Endothelial cell of umbilical vein (primary cell): ENCODE measurements around the gene CARMIL3. TPM values are rescaled to one million over a fixed set of nuclear protein-coding genes. Genes with fewer than 3 reads are reported as not detected.

ENCODE experiments used
- BruUV-seq: library from RNA; stranded (reverse); fragments of 400-500 nt; replicated peaks from 2 replicates; lab custom pipeline; 2021; lab: Mats Ljungman, UMichigan
- CTCF ChIA-PET: fragments of 300-600, 350-600 bp; sonication (Branson Sonifier 250); formaldehyde crosslinking; loops from one replicate; lab custom pipeline; 2021; ENCODE audit warnings: antibody characterized with exemption, inconsistent platforms; lab: Charles Lee
- POLR2A ChIA-PET: fragments of 300-600, 350-600 bp; sonication (Branson Sonifier 250); formaldehyde crosslinking; loops from one replicate; lab custom pipeline; 2021; ENCODE audit warnings: antibody characterized with exemption, inconsistent platforms; lab: Charles Lee
- DNase-seq: peaks from one replicate; pipeline ENCODE4 v3.0.0-alpha.2; 2011; ENCODE audit warnings: low read depth, low spot score
- FAIRE-seq: peaks from 2 replicates; lab custom pipeline; 2011; peaks lifted over from hg19 to GRCh38; lab: Jason Lieb, UNC
- H2AFZ ChIP-seq: 2 replicates; pipeline ENCODE4 v1.6.0; 2012; ENCODE audit warnings: low read depth, low read length, control low read depth, inconsistent platforms
- H3K27ac ChIP-seq: 2 replicates; pipeline ENCODE4 v1.5.1; 2011; ENCODE audit warnings: low read depth, mild to moderate bottlenecking, control low read depth, low read length, moderate library complexity; ENCODE audit not compliant: insufficient read depth
- H3K27me3 ChIP-seq, 2 experiments: 2 replicates each; pipeline versions ENCODE4 v1.6.0 to v1.6.1; 2011; ENCODE audit warnings: low read length in 2 of 2, mixed read lengths in 1 of 2; ENCODE audit not compliant: control insufficient read depth in 2 of 2, insufficient read depth in 2 of 2
- H3K36me3 ChIP-seq, 2 experiments: 2 replicates in 1 of 2; 3 replicates in 1 of 2; pipeline ENCODE4 v1.5.1; 2011; ENCODE audit warnings: low read length in 2 of 2, mild to moderate bottlenecking in 1 of 2, moderate library complexity in 1 of 2; ENCODE audit not compliant: control insufficient read depth in 2 of 2, insufficient read depth in 2 of 2; ENCODE audit errors: extremely low read depth in 1 of 2
- H3K4me1 ChIP-seq: 3 replicates; pipeline ENCODE4 v1.5.1; 2011; ENCODE audit warnings: mild to moderate bottlenecking, low read length; ENCODE audit not compliant: control insufficient read depth, insufficient read depth; ENCODE audit errors: extremely low read depth
- H3K4me2 ChIP-seq: 2 replicates; pipeline ENCODE4 v1.6.1; 2011; ENCODE audit warnings: low read length, control low read depth, mixed read lengths; ENCODE audit not compliant: insufficient read depth
- H3K4me3 ChIP-seq, 3 experiments: fragments of 200-600 bp in 1 of 3; sonication (generic), shearing (Covaris generic) in 1 of 3; replicated peaks in 1 of 3; 2 replicates each; pipeline ENCODE4 v1.5.1; 2011 to 2016; ENCODE audit warnings: control low read depth in 3 of 3, low read length in 3 of 3, mild to moderate bottlenecking in 2 of 3, inconsistent platforms in 1 of 3, low read depth in 1 of 3, moderate library complexity in 1 of 3; ENCODE audit not compliant: insufficient read depth in 1 of 3
- H3K79me2 ChIP-seq: 2 replicates; pipeline ENCODE4 v1.6.0; 2012; ENCODE audit warnings: low read length, inconsistent platforms; ENCODE audit not compliant: control insufficient read depth, insufficient read depth
- H3K9ac ChIP-seq: replicated peaks from 2 replicates; pipeline ENCODE3; 2011; ENCODE audit warnings: low read length, control low read depth; ENCODE audit not compliant: insufficient read depth; ENCODE audit errors: extremely low read depth
- H3K9me1 ChIP-seq: replicated peaks from 3 replicates; pipeline ENCODE4 v1.6.0; 2011; ENCODE audit warnings: mild to moderate bottlenecking, low read length; ENCODE audit not compliant: control insufficient read depth, insufficient read depth; ENCODE audit errors: extremely low read depth
- H3K9me3 ChIP-seq: replicated peaks from 2 replicates; pipeline ENCODE4 v1.5.1; 2012; ENCODE audit warnings: low read length, inconsistent platforms; ENCODE audit not compliant: control insufficient read depth, insufficient read depth
- H4K20me1 ChIP-seq: replicated peaks from 2 replicates; pipeline ENCODE3; 2011; ENCODE audit warnings: mild to moderate bottlenecking, low read length; ENCODE audit not compliant: control insufficient read depth, insufficient read depth; ENCODE audit errors: extremely low read depth
- CTCF ChIP-seq, 2 donors: IDR thresholded peaks; 1 replicate in 1 of 2; 2 replicates in 1 of 2; pipeline ENCODE4 v1.5.1; 2011; ENCODE audit warnings: low read length in 2 of 2, mild to moderate bottlenecking in 2 of 2, moderate library complexity in 2 of 2, control low read depth in 1 of 2, inconsistent platforms in 1 of 2, low read depth in 1 of 2; ENCODE audit not compliant: insufficient read depth in 1 of 2; ENCODE audit errors: extremely low read depth in 1 of 2
- EZH2 ChIP-seq: IDR thresholded peaks from 2 replicates; pipeline ENCODE4 v1.6.1; 2012; ENCODE audit warnings: borderline replicate concordance, low read depth, mild to moderate bottlenecking, moderate library complexity, low read length, inconsistent platforms; ENCODE audit not compliant: severe bottlenecking
- FOS ChIP-seq: IDR thresholded peaks from 2 replicates; pipeline ENCODE4 v1.6.1; 2011; ENCODE audit warnings: mild to moderate bottlenecking, low read length, moderate library complexity, borderline replicate concordance; ENCODE audit not compliant: insufficient read depth
- GATA2 ChIP-seq: IDR thresholded peaks from 2 replicates; pipeline ENCODE4 v1.7.0; 2011; ENCODE audit warnings: low read depth, mild to moderate bottlenecking, moderate library complexity, mixed read lengths, low read length; ENCODE audit not compliant: insufficient read length, insufficient read depth
- JUN ChIP-seq: IDR thresholded peaks from 2 replicates; pipeline ENCODE4 v1.6.1; 2011; ENCODE audit warnings: borderline replicate concordance, low read depth; ENCODE audit not compliant: insufficient read length, insufficient read depth
- MAX ChIP-seq: IDR thresholded peaks from 2 replicates; pipeline ENCODE4 v1.6.1; 2011; ENCODE audit not compliant: insufficient read depth, insufficient read length
- MYC ChIP-seq: IDR thresholded peaks from one replicate; pipeline ENCODE4 v1.6.1; 2011; ENCODE audit warnings: mild to moderate bottlenecking, low read depth, low read length
- POLR2A ChIP-seq: IDR thresholded peaks from 2 replicates; pipeline ENCODE4 v1.6.1; 2012; ENCODE audit warnings: low read depth, mild to moderate bottlenecking, control low read depth, low read length
- POLR2AphosphoS5 ChIP-seq: IDR thresholded peaks from 2 replicates; pipeline ENCODE4 v1.6.1; 2012; ENCODE audit warnings: low read depth, mild to moderate bottlenecking, control low read depth, low read length, moderate library complexity; ENCODE audit not compliant: insufficient read depth
- dilution Hi-C: fragments of 300-500 bp; cut with MboI; formaldehyde crosslinking; loops from one replicate; pipeline ENCODE4 v1.15.0; 2019; ENCODE audit warnings: low sequenced_read_pairs; ENCODE audit not compliant: extremely low pct_ligation_motif_present
- intact Hi-C: fragments of 100-400 bp; cut with micrococcal nuclease; formaldehyde crosslinking; loops from one replicate; pipeline ENCODE4 v1.10.0; 2022
- polyA plus RNA-seq, 4 experiments: library from polyadenylated mRNA; depleted of rRNA in 3 of 4; stranded (reverse) in 3 of 4; unstranded in 1 of 4; fragments of >200 nt; gene quantifications; 2 replicates each; pipeline versions ENCODE4 v1.2.1 to v1.2.3, GENCODE V29; 2011 to 2012; ENCODE audit warnings: missing spikeins in 1 of 4
- total RNA-seq: library from RNA; stranded (reverse); gene quantifications from 2 replicates; pipeline ENCODE4 v1.2.3, GENCODE V29; 2021

Gene CARMIL3
- total and polyA plus RNA-seq, 2 donors (not counting 3 experiments of a cell fraction or from before 2014, with no cell fraction given), result 0.03 TPM; not detected in 1

GRCh38 chr14:24093207-24093900 is 41.5 kb downstream of the CARMIL3 start:
- H3K27ac ChIP-seq, result no peak overlapping the region
- no peak overlapping the region for H3K4me2 ChIP-seq
- no peaks in the 10 kb centered on the region for H3K9me3 ChIP-seq
- TF ChIP-seq MYC (no peak), EZH2 (no peak), CTCF (IDR thresholded peaks at IDR 0.05; ENCODE audit: extremely low read depth in 1 of 2, insufficient read depth in 1 of 2, low read depth in 1 of 2, low read length in 2 of 2) (no peak), JUN (no peak), MAX (no peak), FOS (no peak), GATA2 (no peak), POLR2A (no peak), POLR2AphosphoS5 (no peak)
- no peaks in the 10 kb centered on the region for H3K36me3 ChIP-seq
- H3K9ac ChIP-seq, result no peak overlapping the region
- intact Hi-C loops, result no loop called here
- H4K20me1 ChIP-seq, result no peaks in the 10 kb centered on the region
- FAIRE-seq (no peak), DNase-seq (no peak)
- no peaks in the 10 kb centered on the region for H3K27me3 ChIP-seq
- no peaks in the 10 kb centered on the region for H3K9me1 ChIP-seq
- H3K4me1 ChIP-seq, result peaks cover 9% of the 10 kb centered on the region
- dilution Hi-C loops, result no loop called here
- H3K79me2 ChIP-seq, result peaks cover 4% of the 10 kb centered on the region
- ChIA-PET CTCF (interaction anchor here (0.8 to 9.6 kb wide), 8 partner anchors 11 to 214 kb away, joined by 3 to 319 read pairs (median 6); partner anchors contain the start of genes CIDEB, DCAF11 and NRL), POLR2A (interaction anchor here (0.7 to 3.1 kb wide), 3 partner anchors 10 to 21 kb away, joined by 3 to 11 read pairs (median 4); partner anchors contain the start of genes DCAF11 and NRL)
- peak overlapping the region; percentile 84 for H2AFZ ChIP-seq
- H3K4me3 ChIP-seq, result peak overlapping the region in 1 of 3 experiments; percentile 74
- no TSS peak for BruUV-seq
